Measurements from ENCODE around the gene VILL. TPM values are rescaled to one million over a fixed set of nuclear protein-coding genes. Genes with fewer than 3 reads are reported as not detected.

VILL gene
- total and polyA plus RNA-seq, 10 of the 15 experiments (the other 5 are each of a cell fraction or from before 2014, with no cell fraction given) = 0.15 to 5.4 (median 2.1) TPM; not detected in 1

- Histone ChIP-seq H4K20me1 (ENCODE audit: control insufficient read depth, insufficient read depth) (no peaks in the 10 kb centered on the region), H3K27me3 (replicated peaks in 1 of 2; ENCODE audit: control insufficient read depth in 2 of 2, insufficient read depth in 2 of 2, low read length in 1 of 2) (no peaks in the 10 kb centered on the region), H3K9me3 (replicated peaks; ENCODE audit: control insufficient read depth, insufficient read depth, low read length) (no peaks in the 10 kb centered on the region; the same call in 2 of the 3 replicates), H3K4me3 (no peak overlapping the region), H3K9ac (ENCODE audit: control insufficient read depth, insufficient read depth, low read length) (no peak overlapping the region), H3K36me3 (ENCODE audit: control insufficient read depth in 2 of 2, insufficient read depth in 2 of 2, low read length in 1 of 2) (no peaks in the 10 kb centered on the region), H3K4me1 (ENCODE audit: control insufficient read depth, insufficient read depth, low read length) (no peaks in the 10 kb centered on the region), H3K4me2 (ENCODE audit: control insufficient read depth, insufficient read depth) (no peak overlapping the region), H2AFZ (ENCODE audit: control insufficient read depth, low read depth, low read length) (no peak overlapping the region), H3K79me2 (ENCODE audit: control insufficient read depth, insufficient read depth, low read length) (no peaks in the 10 kb centered on the region), H3K27ac (ENCODE audit: control insufficient read depth, insufficient read depth) (no peak overlapping the region)
- ChIA-PET RAD21 (ENCODE audit: unreplicated experiment) (no interaction called here), CTCF (interaction anchor here (0.7 kb wide), 1 partner anchor 19 kb away, joined by 3 read pairs; no protein-coding TSS in a partner anchor), SMC1A (ENCODE audit: uncharacterized antibody, unreplicated experiment) (no interaction called here), POLR2A (no interaction called here)
- TF ChIP-seq MYB (IDR thresholded peaks at IDR 0.05; ENCODE audit: borderline replicate concordance, low read depth, low read length) = no peak
- TF ChIP-seq IRF3 (IDR thresholded peaks at IDR 0.05) = no peak
- TF ChIP-seq PRDM15 (CRISPR knock-in tag; IDR thresholded peaks at IDR 0.05) = no peak
- no peak for TF ChIP-seq ZNF687 (IDR thresholded peaks at IDR 0.05)
- no peak for TF ChIP-seq CBFB (IDR thresholded peaks at IDR 0.05; ENCODE audit: low read depth)
- no peak for TF ChIP-seq CTCF (IDR thresholded peaks at IDR 0.05 in 2 of 3, conservative IDR thresholded peaks at IDR 0.05 in 1 of 3; ENCODE audit: control insufficient read depth in 2 of 3, extremely low read depth in 1 of 3, insufficient read depth in 1 of 3, low read depth in 3 of 3, low read length in 3 of 3)
- in situ Hi-C loops (cut with MboI) (no loop called here), intact Hi-C loops (cut with micrococcal nuclease; ENCODE audit: unreplicated experiment) (no loop called here)
- no peak for DNase-seq (ENCODE audit: low read depth, low spot score)
- BruUV-seq (replicated peaks) = no TSS peak
- ATAC-seq = no peak
- 94% methylated on average over 13 of the region's 13 CpGs for WGBS (ENCODE audit: insufficient coverage, insufficient replicate concordance, low lambda C conversion rate, missing lambda C conversion rate)
- no peak for FAIRE-seq
Measured at GRCh38 chr3:38016410-38016809, 25.8 kb downstream of the VILL start.
